ENCODE measurements around the gene SLC36A2. TPM values are rescaled to one million over a fixed set of nuclear protein-coding genes. Genes with fewer than 3 reads are reported as not detected.
"Not testable (repeated sequence)": the region's sequence is repeated elsewhere in the genome, so short reads cannot be mapped to it uniquely, and the experiment has no call there.

Gene SLC36A2
- total RNA-seq, 1 donor from 2014 or later, result 0.14 TPM

DNA sequence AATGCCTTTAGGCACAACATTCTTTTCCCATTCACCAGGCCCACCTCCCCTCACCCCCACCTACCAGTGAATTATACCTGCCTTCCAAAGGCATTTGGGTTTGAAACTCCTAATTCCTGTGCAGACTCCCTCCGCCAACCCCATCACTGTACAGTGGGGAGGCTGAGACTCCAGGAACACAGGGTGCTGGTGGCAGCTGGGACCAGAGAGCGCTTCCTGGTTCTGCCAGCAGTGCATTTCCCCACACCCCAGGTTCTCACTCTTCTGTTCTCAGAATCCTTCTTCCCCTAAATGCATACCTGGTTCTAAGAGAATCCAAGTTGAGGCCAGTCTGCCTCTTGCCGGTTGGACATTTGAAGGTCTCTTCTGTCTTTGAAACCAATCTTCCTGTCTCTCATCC is 21.1 kb downstream of the SLC36A2 start:
- DNase-seq (ENCODE audit: low spot score), result no peak

DNA sequence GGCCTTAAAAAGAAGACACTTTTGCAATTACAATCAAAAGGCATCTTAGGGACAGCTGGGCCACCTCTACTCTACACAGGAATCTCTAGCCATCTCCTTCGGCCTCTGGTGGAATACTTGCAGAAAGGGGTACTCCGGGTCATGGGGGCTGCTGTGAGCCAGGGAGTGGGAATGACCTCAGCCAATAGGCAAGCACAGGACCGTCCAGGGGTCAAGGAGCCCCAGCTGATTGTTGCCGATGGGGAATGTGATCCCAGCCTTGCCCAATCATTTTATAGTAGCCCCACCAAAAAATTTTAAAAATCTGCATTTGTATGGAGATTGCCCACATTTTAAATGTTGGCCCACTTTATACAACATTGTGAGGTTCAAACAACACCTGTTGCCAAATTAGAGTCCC is 26.9 kb downstream of the SLC36A2 start:
- no peak for DNase-seq (ENCODE audit: low spot score)

DNA sequence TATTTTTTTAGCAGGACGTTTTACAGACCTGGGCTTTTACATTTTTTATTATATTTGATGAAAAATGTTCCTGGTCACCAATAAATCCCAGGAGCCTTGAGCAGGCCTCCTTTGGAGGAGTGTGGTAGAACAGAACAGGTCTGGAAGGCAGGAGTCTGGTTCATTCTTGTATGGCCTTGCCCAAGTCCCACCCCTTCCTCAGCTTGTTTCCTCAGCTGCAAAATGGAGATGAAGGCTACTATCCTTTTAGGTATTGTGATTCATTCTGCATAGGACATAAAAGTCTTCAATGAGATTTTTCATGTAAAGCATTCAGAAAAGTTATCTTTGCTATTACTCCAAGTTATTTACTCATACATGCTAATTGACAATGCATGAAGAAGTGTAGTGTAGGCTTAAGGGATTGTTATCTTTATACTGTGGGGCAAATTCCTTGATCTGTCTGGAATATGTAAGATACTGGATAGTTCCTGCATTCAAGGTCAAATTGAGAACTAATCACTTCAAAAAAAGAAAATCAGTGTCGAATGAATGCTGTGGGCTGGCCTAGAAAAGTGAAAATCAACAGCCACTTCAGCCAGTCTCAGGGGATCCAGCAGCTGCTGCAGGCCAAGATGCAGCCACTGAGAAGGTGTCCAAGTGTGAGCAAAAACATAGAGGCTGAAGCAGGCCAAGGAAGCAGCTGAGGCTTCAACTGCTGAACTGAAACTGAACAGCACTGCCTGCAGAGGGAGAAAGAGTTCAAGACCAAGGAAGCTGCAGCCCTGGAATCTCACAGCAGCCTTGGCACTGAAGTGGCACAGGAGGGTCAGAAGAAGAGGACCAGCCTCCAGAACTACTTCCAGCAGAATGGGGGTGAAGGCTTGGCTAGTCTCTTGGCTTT is 28.3 kb downstream of the SLC36A2 start:
- peak; percentile 55 for DNase-seq (ENCODE audit: low spot score)

DNA sequence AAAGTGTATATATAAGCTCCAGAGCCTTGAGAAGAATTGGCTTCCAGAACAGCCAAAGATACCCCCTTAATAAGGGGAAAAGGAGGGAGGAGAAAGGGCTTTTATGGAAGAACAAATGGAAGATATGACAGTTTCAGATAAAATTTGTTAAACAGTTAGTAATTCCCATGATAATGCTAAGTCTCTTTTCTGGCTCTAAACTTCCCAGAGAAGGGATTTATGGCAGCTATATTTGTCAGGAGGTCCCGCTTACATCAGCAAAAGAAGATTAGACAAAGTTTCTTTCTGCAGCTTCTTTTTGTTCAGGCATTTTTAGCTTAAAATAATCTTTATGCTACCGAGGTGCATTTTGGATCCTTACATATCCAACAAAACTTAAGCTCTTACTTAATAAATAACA is 29.5 kb downstream of the SLC36A2 start:
- DNase-seq (ENCODE audit: low spot score), result no peak

DNA sequence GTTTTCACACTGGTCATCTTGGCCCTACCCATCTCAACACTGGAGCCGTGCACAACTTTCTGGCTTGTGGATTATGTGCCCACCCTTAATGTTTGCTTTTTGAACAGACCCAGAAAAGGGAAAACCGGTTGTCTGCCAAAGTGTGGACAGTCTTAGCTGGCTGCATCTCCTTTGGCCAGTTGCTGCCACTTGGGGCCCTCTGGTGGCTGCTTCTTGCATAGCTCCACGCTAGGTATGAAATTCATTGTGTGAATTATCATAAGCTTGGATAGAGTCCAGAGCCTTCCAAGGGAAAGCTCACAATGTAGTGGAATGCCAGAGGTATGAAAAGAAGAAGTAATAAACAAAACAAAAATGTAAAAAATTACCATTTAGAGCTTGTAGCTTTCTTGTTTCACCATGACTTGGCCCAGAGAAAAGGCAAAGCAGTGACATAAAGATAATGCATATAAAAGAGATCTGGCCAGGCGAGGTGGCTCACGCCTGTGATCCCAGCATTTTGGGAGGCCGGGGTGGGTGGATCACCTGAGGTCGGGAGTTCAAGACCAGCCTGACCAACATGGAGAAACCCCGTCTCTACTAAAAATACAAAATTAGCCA is 31.3 kb downstream of the SLC36A2 start:
- DNase-seq (ENCODE audit: low spot score), result peak; percentile 87

DNA sequence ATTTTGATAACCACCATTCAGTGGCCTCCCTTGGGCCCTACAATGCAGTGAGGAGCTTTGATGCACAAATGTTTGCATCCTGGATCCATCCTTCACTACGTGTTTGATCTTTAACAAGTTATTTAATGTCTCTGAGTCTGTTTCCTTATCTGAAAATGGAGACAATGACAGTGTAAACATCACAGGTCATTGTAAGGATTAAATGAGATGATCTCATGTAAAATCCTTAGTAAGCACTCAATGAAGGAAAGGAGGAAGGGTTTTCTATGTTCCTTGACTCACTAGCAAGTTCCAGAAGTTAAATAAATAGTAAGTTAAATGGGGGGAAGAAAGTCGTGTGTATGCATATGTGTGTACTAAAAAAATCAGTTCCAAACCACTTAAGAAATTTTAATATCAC is 34.0 kb downstream of the SLC36A2 start:
- DNase-seq (ENCODE audit: low spot score), result no peak

DNA sequence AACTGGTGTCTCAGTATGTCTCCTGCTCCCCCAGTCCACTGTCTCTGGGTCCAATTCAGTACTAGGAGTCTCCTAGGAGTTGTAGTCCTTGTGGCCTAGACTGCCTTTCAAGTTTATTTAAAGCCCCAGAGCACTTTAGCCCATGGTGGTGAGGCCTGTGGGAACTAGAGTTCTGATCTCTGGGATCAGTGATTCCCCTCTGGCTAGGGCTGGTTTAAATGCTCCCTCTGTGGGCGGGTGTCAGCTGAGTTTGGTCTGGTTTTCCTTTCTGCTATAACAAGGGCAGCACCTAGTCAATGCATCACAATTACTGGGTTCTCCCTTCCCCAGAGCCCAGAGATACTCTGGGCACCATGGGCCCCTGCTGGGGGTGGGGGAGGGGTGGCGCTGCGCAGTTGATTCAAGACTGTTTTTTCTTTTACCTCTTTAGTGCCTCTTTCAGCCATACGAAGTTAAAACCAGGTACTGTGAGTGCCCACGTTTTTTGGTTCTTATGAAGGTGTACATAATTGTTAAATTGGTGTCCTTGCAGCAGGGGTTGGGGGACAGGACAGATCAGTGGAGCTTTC is 34.5 kb downstream of the SLC36A2 start:
- no peak for DNase-seq (ENCODE audit: low spot score)

DNA sequence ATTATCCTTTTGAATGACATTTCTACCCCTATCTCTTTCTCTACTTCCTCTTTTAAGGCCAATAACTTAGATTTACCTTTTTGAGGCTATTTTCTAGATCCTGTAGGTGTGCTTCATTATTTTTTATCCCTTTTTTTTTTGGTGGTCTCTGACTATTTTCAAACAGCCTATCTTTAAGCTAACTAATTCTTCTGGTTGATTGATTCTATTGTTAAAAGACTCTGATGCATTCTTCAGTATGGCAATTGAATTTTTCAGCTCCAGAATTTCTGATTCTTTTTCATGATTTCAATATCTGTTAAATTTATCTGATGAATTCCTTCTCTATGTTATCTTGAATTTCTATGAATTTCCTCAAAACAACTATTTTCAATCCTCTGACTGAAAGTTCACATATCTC is 36.4 kb downstream of the SLC36A2 start:
- no peak for DNase-seq (ENCODE audit: low spot score)

DNA sequence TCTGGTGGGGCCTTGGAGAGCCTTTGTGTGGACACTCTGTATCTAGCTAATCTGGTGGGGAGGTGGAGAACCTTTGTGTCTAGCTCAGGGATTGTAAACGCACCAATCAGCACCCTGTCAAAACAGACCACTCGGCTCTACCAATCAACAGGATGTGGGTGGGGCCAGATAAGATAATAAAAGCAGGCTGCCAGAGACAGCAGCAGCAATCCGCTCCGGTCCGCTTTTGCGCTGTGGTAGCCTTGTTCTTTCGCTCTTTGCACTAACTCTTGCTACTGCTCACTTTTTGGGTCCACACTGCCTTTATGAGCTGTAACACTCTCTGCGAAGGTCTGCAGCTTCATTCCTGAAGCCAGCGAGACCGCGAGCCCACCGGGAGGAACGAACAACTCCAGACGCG is 37.5 kb downstream of the SLC36A2 start:
- DNase-seq (ENCODE audit: low spot score), result not testable (repeated sequence)

DNA sequence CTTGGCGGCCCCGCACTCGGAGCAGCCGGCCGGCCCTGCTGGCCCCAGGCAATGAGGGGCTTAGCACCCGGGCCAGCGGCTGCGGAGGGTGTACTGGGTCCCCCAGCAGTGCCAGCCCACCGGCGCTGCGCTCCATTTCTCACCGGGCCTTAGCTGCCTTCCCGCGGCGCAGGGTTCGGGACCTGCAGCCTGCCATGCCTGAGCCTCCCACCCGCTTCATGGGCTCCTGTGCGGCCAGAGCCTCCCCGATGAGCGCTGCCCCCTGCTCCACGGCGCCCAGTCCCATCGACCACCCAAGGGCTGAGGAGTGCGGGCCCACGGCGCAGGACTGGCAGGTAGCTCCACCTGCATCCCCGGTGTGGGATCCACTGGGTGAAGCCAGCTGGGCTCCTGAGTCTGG is 38.1 kb downstream of the SLC36A2 start:
- DNase-seq (ENCODE audit: low spot score), result not testable (repeated sequence)

DNA sequence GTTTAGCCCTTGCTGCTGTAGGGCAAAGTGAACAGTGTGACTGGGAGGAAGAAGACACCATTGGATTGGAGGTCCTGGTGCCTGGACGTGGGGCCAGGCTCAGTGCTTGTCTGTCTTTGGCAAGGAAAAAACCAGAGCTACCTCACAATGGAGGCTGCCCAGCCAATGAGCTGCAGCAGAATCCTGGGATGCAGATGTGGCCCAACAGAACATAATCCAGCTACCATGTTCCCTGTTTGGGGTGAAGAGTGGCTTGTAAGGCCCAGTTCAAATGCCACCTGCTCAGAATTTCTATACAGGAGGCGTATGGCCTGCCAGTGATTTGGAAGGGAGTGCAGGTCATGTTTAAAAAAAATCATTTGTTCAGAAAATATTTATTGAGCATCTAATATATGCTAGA is 43.7 kb downstream of the SLC36A2 start, which contains the start of gene SLC36A3:
Gene SLC36A3 (minus strand): TSS at position 101 of the 400 bp plus-strand sequence. CDS start 412 bp downstream, outside the sequence.
- DNase-seq (ENCODE audit: low spot score), result no peak

DNA sequence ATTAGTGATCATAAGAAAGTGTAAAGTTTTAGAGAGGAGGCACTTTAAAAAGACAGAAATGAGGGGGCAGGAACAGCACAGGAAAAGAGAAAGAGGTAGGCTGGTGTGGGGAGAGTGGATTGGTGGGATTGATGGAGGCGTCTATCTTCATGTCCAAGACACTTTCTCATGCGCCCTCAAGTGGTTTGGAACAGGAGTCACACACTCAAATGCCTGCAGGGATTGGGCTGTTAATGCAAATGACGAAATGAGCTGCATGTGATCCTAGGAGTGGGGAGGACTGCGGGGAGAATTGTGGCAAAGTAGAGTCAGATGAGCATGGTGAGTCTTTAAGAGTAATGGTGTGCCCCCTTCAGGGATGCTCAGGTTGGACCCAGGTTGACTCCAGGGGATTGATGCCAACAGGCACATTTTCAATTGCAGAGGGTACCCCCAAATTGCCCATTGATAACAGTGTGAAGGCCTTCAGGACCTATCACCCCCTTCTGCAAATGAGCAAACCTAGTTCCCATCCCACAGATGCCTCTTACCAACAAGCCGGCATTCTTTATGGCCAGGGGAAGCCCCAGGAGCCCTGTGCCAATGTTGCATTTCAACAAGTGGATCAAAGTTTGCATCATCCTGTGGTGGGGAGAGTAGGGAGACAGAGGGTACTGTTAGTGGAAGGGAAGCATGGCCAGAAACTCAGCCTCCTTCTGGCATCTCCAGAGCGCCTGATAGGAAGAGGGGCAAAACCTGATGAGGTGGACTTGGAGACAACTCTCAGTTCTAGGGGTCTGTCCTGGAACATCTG is 49.1 kb downstream of the SLC36A2 start:
- DNase-seq (ENCODE audit: low spot score), result peak; percentile 31

DNA sequence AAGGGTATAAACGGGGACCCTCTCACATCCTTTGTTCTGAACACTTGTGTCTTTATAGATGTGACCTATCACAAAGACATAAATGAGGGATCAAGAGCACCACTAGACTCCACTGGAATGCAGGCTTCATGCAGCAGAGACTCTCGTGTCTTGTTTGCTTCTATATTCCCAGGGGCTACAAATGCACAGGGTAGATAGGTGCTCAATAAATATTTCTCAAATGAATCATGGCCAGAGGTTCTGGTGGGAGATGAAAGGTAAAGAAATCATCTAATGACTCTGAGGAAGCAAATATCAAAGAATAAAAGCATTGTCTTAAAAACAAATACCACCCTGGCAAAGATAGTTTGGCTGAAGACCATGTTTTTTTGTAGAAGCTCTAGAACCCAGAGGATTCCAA is 50.4 kb downstream of the SLC36A2 start:
- no peak for DNase-seq (ENCODE audit: low spot score)

DNA sequence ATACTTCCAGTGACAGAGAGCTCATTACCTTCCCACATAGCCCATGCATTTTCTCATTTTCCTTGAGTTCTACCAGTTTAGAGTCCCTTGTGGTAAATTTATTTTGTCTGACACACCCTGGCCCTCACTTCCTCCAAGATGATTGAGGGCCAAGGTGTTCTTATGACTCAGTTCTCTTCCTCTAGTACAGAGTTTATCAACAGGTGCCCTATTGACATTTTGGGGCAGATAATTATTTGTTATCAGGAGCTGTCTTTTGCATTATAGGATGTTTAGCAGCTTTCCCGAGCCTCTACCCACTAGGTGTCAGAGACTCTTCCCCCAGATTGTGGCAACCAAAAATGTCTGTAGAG is 50.9 kb downstream of the SLC36A2 start:
- no peak for DNase-seq (ENCODE audit: low spot score)

DNA sequence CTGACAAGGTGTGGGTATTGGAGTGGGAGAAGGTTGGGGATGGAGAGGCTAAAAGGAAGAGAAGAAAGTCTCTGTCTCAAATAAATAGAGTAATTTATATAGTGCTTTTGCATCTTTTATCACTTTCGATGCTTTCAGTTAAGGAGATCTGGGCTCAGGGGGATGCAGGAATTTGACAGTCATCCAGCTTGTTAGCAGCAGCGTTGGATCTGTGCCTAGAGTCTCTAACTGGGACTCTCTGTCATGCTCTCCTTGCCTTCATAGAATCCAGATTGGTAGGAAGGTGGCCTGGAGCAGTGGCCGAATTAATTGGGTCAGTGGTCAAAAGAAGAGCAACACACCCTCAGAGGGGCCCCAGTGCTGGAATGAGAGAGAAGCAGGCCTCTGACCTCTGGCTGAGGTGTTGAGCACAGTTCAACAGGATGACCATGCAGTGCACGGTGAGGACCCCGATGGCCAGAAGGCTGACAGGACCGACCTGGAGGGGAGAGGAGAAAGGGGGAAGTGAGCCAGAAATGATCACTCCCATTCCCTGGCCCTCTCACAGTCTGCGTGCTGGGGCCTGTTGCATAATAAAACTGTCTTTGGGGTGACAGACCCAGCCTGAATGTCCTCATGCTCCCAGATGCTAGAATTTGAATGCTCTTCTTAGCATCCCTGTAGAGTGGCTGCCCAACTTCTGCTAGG is 51.4 kb downstream of the SLC36A2 start:
- DNase-seq (ENCODE audit: low spot score), result no peak

DNA sequence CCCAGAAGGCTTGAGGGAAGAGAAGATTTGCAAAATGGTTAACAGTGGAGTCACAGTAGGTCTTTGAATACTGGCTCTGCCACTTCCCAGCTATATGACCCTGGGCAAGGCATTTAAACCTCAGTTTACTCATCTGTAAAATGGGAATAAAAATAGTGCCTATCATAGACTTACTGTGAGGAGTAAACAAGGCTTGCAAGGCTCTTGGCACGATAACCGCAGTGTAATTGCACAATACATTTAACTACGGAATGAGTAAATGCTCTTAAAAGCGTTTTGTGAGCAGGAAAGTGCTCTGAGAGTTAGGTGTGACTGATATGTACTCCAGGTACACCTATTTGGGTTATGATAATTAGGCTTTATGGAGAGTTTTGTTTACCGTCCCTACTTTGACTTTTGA is 52.2 kb downstream of the SLC36A2 start:
- DNase-seq (ENCODE audit: low spot score), result no peak

DNA sequence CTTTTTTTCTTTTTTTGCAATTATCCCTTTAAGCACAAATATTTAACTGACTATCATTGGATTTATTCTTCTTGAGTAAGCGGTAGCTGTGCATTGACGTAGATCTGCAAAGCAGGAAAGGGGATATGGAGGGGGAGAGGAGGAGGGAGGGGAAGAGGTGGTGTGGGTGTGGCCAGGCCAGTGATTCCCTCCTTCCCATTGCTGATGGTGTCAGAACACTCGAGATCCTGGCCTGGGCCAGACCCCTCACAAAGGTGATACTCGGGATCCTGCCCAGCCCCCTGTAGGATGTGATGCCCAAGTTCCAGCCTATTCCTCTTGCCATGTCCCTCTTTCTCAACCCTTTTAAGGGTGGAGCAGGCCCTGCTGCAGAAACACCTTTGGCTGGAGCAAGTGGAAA is 53.7 kb downstream of the SLC36A2 start:
- no peak for DNase-seq (ENCODE audit: low spot score)

DNA sequence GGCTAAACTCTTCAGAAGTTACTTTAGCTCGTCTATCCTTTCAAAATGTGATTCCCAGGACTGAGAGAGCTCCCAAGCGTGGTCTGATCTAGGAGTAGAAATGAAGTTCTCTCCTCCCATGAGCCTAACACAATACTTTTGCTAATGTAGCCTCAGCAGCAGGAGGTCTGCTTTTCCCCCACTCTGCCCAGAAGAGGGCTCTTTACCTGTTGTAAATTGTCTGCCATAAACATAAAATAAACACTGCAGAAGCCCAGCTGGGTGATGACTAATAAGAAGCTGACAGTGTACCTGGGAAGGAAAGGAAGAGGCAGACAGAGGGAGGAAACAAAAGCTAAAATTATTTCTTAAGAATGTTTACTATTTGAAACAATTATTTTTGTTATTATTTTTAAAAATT is 59.2 kb downstream of the SLC36A2 start:
- no peak for DNase-seq (ENCODE audit: low spot score)

DNA sequence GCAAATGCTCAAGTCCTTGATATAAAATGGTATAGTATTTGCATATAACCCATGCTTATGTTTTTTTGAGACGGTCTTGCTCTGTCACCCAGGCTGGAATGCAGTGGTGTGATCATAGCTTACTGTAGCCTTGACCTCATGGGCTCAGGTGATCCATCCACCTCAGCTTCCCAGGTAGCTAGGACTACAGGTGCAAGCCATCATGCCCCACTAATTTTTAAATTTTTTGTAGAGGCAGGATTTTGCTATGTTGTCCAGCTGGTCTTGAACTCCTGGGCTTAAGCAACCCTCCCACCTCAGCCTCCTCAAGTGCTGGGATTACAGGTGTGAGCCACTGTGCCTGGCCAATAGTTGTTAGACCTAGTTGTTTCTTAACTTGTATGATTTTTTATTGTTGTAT is 61.1 kb downstream of the SLC36A2 start:
- DNase-seq (ENCODE audit: low spot score), result no peak

DNA sequence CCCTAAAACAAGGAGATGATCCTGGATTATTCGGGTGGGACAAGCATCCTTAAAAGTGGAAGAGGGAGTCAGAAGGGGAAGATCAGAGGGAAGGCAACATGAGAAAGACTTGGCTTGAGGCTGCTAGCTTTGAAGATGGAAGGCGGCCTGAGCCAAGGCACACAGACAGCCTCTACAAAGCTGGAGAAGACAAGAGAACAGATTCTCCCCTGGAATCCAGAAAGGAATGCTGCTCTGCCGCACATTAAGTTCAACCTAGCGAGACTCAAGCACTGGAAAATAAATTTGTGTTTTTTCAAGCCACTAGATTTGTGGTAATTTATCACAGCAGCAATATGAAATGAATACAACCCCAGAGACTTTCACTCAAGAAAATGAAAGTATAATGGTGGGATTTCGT is 61.7 kb downstream of the SLC36A2 start:
- DNase-seq (ENCODE audit: low spot score), result no peak

DNA sequence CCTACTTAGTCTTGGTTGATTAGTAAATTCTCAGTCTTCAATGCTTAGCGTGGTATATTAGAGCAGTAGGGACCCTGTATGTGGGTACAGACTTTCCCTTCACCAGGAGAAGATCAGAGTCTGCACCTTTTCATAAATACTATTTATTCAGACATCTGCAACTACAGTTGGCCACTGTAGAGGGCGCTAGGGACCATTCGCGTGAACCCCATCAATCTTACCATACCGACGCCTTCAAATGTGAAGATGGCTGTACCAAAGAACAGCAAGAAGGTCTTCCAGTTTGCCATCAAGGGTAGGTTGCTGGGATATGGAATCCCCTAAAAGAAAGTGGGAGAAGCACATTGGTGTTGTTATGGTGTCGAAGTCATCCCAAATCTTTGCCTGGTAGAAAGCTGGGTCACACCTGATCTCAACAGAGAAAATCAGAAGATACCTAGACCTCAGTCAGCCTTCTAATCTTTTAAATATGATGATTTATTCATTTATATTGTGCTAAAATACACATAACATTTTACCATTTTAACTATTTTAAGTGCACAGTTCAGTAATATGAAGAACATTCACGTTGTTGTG is 62.9 kb downstream of the SLC36A2 start:
- DNase-seq (ENCODE audit: low spot score), result no peak

Measured in mucosa of gallbladder (tissue), 1 donor.